Left lobe of liver (tissue), 2 donors: ENCODE results near the gene USP54. TPM values are rescaled to one million over a fixed set of nuclear protein-coding genes. Genes with fewer than 3 reads are reported as not detected.
"Not testable (repeated sequence)": the region's sequence is repeated elsewhere in the genome, so short reads cannot be mapped to it uniquely, and the experiment has no call there.

Source experiments
- ATAC-seq: fragments of 200-7000 bp; cut with Tn5 transposase; one replicate; pipeline ENCODE4 v1.9.1; 2020; ENCODE audit warnings: mild to moderate bottlenecking, moderate library complexity
- DNase-seq: peaks from one replicate; pipeline ENCODE4 v3.0.0-alpha.2; 2020; ENCODE audit warnings: low spot score
- total RNA-seq: library from RNA; stranded (reverse); gene quantifications from one replicate; pipeline ENCODE4 v1.2.1, GENCODE V29; 2021
- donor health status: DM: no; HTN: no; CAD: no; lungs with moderate emphysema.
- donor health status: DM: no; HTN: yes; CAD: no.

The USP54 gene
- total RNA-seq, 1 donor from 2014 or later = 4.8 TPM

GRCh38 chr10:73591935-73592699 is 975 bp upstream of the USP54 start:
- ATAC-seq (peak; percentile 89), DNase-seq (peak; percentile 78)

GRCh38 chr10:73589563-73590126 is 1.5 kb downstream of the USP54 start:
- ATAC-seq = no peak
- DNase-seq = no peak

DNA sequence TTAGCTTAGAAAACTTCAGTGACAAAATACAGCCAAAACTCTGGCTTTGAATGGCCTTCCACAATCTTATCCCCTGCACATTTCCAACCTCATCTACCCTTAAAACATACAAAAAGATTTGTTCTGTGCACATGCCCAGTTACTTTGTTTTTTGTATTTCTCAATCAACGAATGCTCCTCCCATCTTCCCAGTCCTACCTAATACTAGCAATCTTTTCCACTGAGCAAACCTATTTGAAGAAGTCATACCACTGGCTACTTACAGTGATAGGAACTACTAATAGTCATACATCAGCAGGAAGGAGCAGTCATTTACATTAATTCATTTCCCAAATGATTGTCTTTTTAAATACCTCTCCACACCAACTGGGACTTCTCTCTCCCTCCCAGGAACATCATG is 2.5 kb downstream of the USP54 start:
- ATAC-seq (peak; percentile 66), DNase-seq (no peak)

DNA sequence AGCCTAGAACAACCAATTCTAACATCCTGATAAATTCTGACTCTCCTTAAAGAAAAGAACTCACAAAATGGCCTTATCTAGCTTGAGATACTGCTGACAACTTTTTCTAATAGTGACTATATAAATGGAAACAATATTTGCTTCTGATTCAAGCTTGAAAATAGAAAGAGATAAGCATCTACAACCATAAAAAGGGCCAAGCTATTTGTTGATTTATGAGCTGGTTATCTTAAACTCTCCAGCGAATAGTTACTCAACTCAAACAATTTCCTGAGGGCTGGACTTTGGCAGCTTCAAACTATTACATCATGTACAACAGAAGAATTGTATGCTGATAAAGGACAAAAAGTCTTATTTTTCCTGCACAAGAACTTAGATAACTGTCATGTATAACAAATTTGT is 4.6 kb downstream of the USP54 start:
- DNase-seq = peak; percentile 61
- peak; percentile 82 for ATAC-seq

GRCh38 chr10:73585327-73585726 is 5.8 kb downstream of the USP54 start:
- no peak for DNase-seq
- no peak for ATAC-seq

DNA sequence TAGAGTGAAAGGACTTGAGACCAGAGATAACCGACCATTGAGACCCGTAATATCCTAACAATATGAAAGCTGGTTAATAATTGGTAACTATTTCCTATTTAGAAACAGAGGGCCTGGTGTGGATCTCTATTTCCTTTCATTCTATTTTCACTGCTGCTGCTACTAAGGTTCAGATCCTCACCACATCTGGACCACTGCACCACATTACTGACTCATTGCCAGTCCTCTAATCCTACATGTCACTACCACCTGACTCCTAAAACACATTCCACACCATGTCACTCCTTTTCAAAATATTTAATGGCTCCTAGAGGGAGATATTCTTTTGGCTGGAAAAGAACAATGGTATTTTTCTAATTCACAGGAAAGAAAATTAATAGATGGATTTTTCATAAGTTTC is 6.4 kb downstream of the USP54 start:
- no peak for ATAC-seq
- DNase-seq = no peak

DNA sequence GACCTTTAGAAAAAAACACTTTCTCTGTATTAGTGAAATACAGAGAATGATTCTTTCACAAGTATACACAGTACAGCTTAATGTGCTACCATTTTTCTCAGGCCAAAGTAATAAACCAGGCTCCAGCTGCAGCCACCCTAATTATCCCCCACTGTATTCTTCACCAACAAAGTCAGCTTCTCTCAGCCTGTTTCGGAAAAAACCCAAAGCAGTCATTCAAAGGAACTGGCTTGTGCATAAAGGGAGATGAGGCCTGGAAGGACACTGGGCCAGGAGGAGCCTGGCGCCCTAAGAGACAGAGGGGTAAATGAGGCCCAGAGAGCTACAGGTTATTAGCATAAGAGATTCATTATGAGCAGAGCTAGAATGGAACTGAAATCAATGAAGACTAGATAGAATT is 9.2 kb downstream of the USP54 start:
- ATAC-seq (no peak), DNase-seq (no peak)

GRCh38 chr10:73578927-73579326 is 12.2 kb downstream of the USP54 start:
- ATAC-seq, DNase-seq: not testable (repeated sequence)

GRCh38 chr10:73577788-73578187 is 13.4 kb downstream of the USP54 start:
- ATAC-seq (peak; percentile 95), DNase-seq (peak; percentile 83)

DNA sequence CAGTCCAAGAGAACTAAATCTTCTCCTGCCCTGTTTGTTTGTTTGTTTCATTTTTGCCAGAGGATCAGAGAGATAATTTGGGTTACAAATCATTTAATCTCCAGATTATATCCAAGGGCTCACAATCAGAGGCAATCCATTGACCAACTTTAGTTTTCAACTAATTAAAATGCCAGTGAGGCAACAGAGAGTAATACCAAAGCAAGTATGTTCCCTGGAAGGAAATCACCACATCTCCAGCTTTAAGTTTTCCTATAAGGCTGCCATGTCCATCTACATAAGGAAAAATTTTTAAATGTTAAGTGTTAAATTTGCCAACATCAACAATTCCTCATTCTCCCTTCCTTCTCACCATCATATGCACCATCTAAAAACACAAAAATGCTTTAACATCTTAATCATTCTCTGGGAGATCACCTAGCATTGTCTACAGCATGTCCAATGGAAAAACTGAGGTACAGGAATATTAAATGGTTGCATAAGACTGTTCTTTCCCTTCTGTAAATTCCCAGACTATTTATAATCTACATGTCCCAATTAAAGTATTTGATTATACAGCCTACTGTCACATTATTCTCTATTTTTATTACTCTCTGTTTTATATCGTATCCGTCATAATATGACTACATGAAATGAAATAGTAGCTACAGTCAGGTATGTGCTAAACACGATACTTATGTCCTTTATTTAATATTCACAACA is 14.1 kb downstream of the USP54 start:
- ATAC-seq (no peak), DNase-seq (no peak)

- DNase-seq = no peak
- ATAC-seq = peak; percentile 75
Measured at GRCh38 chr10:73576178-73576889, 14.8 kb downstream of the USP54 start.

DNA sequence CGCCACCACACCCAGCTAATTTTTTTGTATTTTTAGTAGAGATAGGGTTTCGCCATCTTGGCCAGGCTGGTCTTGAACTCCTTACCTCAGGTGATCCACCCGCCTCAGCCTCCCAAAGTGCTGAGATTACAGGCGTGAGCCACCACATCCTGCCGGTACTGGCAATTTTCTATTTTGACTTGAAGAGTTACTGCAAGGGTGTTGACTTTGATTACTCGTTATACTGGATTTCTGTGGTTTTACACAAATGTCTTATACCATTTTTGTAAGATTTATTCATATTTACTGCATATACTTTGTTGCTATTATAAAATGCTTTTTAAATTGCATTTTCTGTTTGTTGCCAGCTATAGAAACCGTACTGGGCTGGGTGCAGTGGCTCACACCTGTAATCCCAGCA is 24.1 kb downstream of the USP54 start:
- not testable (repeated sequence) for ATAC-seq

DNA sequence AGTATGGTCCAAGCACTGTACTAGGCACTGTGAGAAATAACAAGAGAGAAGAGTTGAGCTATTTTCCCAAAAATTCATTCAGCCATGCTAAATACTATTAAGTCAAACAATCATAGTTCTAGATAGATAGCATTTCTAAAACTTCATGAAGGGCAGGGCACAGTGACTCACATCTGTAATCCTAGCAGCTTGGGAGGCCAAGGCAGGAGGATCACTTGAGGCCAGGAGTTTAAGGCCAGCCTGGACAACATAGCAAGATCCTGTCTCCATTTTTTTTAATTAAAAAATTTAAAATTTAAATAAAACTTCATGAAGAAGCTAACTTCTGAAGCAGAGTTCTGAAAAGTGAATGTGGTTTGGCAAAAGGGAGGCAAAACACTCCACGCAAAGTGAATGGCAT is 29.9 kb downstream of the USP54 start:
- no peak for ATAC-seq
- no peak for DNase-seq

More for the DNA sequence above, 24.1 kb downstream of the USP54 start:
- DNase-seq = not testable (repeated sequence)

GRCh38 chr10:73559590-73559989 is 31.6 kb downstream of the USP54 start:
- ATAC-seq = no peak
- no peak for DNase-seq

DNA sequence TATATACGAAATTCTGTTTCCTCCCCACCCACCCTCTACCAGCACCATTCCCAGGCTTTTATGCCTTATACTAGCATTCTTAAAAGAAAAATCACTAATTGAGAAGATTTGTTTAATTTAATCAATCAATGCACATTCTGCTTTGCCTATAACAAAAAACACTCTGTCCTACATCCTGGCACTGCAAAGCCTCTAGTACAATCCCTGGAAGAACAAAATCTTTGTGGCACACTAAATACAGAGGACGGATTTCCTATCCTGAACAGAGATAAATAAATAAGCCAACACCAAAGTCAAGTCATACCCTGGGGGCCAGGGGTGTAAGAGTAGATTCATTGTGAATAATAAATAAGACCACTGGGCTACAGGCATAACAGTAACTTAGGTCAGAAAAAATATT is 34.3 kb downstream of the USP54 start:
- no peak for DNase-seq
- ATAC-seq = no peak

- no peak for ATAC-seq
- DNase-seq = no peak
Measured at GRCh38 chr10:73554721-73555120, 36.4 kb downstream of the USP54 start.

- DNase-seq = no peak
Measured at GRCh38 chr10:73553761-73554160, 37.4 kb downstream of the USP54 start.

GRCh38 chr10:73552819-73553715 is 38.1 kb downstream of the USP54 start:
- DNase-seq (no peak), ATAC-seq (no peak)

More at GRCh38 chr10:73553761-73554160, 37.4 kb downstream of the USP54 start:
- ATAC-seq = no peak

GRCh38 chr10:73551515-73551914 is 39.6 kb downstream of the USP54 start:
- ATAC-seq = no peak
- no peak for DNase-seq

GRCh38 chr10:73545357-73545756 is 45.8 kb downstream of the USP54 start:
- no peak for ATAC-seq
- DNase-seq = no peak
